Activated CD4-positive, CD25-positive, alpha-beta regulatory T cell (primary cell): ENCODE measurements around the gene CATSPERE.
"Not testable (repeated sequence)": the region's sequence is repeated elsewhere in the genome, so short reads cannot be mapped to it uniquely, and the experiment has no call there.

Experiments
- DNase-seq, 4 experiments: peaks; one replicate each; lab custom pipeline; 2025; lab: John Stamatoyannopoulos, UW

The CATSPERE gene

DNA sequence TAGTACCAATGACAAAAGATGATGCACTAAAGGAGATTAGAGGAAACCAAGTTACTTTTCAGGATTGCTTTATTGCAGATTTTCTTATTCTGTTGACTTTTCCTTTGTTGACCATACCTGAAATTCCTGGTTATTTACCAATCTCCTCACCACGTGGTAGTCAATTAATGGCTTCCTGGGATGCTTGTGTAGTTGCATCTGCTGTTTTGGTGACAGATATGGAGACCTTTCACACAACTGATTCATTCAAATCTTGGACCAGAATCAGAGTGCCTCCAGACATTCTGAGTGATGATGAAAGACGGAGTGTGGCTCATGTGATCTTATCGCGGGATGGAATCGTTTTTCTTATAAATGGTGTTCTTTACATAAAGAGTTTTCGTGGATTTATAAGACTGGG lies 91.3 kb downstream of the CATSPERE start:
- DNase-seq, result no peak

- DNase-seq, result no peak
Observed at GRCh38 chr1:244556263-244556662, 95.2 kb downstream of the CATSPERE start.

GRCh38 chr1:244557565-244557964 lies 96.5 kb downstream of the CATSPERE start:
- DNase-seq, result no peak

GRCh38 chr1:244559561-244559960 lies 98.5 kb downstream of the CATSPERE start:
- DNase-seq, result no peak

GRCh38 chr1:244562877-244563276 lies 101.8 kb downstream of the CATSPERE start:
- DNase-seq, result not testable (repeated sequence)

DNA sequence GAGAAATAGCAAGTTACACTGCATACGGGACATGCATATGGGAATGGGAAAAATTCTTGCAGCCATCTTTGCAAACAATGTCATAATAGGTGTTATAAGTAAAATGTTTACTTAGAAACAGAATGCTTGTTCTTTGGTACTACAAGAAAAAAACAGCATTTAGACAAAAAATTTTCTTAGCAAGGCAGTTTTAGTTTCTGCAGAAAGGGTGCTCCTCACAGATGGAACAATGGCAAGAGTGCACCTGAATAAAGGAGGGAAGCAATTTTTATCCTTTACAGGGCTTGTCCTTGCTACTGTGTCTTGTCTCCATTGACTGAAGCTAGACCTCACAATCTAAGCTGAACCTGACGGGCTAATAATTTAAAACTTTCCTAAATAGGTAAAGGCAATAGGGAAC lies 112.7 kb downstream of the CATSPERE start:
- DNase-seq, result no peak

DNA sequence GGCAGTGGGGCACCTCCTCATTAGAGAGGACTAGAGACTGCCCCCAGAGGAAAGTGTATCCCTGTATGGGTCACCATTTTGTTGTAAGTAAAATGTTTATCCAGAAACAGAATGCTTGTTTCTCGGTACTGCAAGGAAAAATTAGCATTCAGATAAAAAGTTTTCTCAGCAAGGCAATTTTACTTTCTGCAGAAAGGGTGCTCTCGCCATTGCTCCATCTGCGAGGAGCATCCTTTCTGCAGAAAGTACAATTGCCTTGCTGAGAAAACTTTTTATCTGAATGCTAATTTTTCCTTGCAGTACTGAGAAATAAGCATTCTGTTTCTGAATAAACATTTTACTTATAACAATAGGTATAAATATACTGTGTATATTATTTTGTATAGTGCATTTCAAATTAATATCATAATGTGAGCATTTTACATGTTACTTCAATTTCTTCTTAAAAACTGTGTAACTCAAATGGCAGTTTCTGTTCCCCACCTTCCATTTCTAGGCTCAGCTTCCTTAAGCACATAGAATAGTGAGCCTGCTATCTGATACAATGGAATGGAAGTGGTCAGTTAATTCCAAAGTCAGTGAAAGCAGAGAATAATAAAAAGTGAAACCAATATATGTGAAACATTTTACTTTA lies 115.3 kb downstream of the CATSPERE start:
- DNase-seq, result no peak

DNA sequence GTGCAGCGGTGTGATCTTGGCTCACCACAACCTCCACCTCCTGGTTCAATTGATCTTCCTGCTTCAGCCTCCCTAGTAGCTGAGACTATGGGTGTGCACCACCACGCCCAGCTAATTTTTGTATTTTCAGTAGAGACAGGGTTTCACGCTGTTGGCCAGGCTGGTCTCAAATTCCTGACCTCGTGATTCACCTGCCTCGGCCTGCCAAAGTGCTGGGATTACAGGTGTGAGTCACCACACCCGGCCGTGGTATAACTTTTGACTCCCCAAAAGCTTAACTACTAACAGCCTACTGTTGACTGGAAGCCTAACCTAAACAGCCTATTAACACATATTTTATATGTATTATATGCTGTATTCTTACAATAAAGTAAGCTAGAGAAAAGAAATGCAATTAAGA lies 117.1 kb downstream of the CATSPERE start:
- not testable (repeated sequence) for DNase-seq

DNA sequence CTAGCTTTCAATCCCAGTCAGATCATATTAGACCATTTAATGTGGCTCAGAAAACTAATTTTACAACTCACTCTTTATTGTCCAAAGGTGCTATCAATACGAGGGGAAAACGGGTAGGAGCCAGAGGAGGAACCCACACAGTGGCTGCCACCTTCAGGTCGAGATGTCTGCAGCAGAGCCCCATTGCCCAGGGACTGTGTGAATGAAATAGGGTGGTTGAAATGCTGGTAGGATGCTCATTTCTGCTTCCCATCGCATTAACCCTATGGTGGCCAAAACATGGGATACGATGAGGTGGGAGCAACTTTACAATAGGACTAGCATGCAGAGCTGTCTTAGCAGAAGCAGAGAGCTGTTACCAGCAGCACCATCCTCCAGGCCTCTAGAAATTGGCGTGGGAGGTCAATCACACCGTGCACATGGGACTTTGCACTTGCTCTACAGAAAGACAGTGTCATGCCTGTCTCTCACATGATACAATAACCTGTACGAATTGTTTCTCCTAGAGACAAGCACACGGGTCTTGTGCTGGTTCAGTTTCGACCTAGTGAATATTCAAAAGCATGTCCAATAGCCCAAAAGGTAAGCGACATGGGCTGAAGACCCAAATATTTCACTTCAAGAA lies 122.4 kb downstream of the CATSPERE start:
- no peak for DNase-seq

- DNase-seq, result no peak
Observed at GRCh38 chr1:244585867-244586266, 124.8 kb downstream of the CATSPERE start.

DNA sequence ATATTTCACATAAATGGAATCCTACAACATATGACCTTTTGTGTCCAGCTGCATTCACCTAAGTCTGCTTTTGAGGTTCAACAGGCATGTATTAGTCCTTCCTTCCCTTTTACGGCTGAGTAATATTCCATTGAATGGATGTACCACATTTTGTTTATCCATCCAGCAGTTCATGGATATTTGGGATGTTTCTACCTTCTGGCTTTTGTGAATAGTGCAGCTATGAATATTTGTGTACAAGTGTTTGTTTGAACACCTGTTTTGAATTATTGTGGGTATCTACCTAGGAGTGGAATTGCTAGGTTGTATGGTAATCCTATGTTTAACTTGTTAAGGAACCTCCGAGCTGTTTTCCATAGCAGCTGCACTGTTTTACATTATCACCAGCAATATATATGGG lies 129.6 kb downstream of the CATSPERE start:
- no peak for DNase-seq

DNA sequence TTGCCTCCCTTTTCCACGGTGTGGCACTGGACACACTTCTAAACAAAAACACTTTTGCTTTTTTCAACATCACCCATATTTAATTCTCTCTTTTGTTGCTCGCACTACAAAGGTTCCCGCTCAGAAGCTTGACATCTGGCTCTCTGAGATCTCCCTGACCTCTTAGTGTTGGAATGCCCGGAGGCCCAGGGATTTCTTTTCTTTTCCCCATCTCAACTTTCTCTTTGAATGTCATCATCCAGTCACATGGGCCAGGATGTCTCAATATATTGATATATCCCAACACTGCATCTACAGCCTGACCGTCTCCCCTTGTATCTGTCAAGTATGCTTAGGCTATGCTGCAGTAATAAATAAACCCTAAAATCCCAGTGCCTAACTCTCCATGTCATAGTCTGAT lies 137.5 kb downstream of the CATSPERE start:
- DNase-seq, result no peak

- DNase-seq, result peak in 2 of 4 experiments; percentile 3 to 9
Observed at GRCh38 chr1:244599937-244600350, 138.9 kb downstream of the CATSPERE start.

DNA sequence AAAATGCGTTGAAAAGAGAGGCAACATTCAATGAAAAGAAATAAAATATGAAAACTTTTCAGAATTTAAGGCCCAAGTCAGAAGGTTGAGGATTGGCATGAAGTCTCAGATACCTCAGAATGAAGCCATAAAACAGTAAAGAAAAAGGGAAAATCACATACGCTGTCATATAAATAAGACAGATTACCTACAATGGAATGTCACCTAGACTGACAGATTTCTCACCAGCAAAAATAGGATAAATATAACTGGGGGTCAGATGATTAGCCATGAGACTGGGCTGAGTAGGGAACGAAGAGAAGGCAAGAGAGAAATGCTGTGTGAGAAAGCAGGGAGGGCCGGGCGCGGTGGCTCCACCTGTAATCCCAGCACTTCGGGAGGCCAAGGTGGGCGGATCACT lies 140.3 kb downstream of the CATSPERE start:
- no peak for DNase-seq

DNA sequence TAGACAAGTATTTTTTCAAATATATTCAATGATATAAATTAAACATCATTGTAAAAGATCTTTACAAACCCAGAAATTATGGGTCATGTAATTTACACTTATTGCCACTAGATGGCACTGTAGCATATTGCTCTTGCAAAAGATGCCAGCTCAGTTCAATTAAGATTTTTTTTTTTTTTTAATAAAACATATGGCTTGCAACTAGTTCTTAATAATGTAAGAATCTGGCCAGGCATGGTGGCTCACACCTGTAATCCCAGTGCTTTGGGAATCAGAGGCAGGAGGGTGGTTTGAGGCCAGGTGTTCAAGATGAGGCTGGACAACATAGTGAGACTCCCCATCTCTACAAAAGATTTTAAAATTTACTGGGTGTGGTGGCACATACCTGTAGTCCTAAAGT lies 142.4 kb downstream of the CATSPERE start:
- DNase-seq, result no peak

GRCh38 chr1:244605835-244606370 lies 144.8 kb downstream of the CATSPERE start:
- no peak for DNase-seq

GRCh38 chr1:244614113-244614836 lies 153.2 kb downstream of the CATSPERE start:
- DNase-seq, result no peak

DNA sequence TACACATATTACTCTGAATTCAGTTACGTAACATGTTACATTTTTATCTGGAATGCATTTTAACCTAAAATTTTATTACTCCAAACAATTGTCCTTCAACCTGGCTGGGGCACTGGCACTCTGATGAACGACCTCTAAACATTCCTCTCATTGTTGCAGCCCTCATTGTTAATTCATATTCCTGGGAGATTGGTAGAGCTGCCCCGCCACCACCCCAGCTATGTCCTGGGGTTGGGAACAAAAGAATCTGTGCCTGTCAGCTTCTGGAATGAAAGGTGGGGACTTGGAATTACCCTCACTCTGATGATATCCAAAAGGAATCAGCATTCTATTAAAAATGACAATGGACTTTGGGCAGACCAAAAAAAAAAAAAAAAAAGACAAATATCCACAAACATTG lies 153.8 kb downstream of the CATSPERE start:
- DNase-seq, result no peak

GRCh38 chr1:244615301-244615700 lies 154.2 kb downstream of the CATSPERE start:
- no peak for DNase-seq

DNA sequence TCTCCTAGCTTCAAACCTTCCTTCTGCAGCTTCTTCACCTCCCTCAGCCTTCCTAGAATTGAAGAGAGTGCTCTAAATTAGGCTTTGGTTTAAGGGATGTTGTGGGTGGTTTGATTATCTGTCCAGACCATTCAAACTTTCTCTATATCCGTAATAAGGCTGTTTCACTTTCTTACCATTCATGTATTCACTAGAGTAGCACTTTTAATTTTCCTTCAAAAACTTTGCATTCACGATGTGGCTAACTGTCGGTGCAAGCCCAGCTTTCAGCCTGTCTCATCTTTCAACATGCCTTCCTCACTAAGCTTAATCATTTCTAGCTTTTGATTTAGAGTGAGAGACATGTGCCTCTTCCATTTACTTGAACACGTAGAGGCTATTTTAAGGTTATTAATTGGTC lies 165.6 kb downstream of the CATSPERE start:
- no peak for DNase-seq

- no peak for DNase-seq
Observed at GRCh38 chr1:244628789-244629188, 167.7 kb downstream of the CATSPERE start.

GRCh38 chr1:244633140-244633539 lies 172.1 kb downstream of the CATSPERE start:
- DNase-seq, result no peak

DNA sequence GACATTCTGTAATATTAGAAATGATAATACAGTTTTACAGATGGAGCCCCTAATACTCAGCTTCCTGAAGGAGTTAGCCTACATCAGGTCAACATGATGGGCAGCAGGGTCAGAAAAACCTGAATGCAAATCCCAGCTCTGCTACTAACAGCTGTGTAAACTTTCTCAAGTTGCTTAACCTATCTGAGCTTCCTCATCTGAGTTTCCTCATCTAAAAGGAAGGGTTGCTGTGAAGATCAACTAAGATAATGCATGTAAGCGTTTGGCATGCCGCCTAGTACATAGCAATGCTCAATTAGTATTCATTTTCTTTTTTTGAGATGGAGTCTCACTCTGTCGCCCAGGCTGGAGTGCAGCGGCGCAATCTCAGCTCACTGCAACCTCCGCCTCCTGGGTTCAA lies 173.5 kb downstream of the CATSPERE start:
- no peak for DNase-seq
